A549 treated with ZK216348 at 1 μM for 4 hours (cell line): ENCODE data around the gene ARL5C. TPM values are rescaled to one million over a fixed set of nuclear protein-coding genes. Genes with fewer than 3 reads are reported as not detected.

Source experiments
- total RNA-seq: library from RNA; stranded (reverse); fragments of 200-300 nt; extraction: Qiagen RNA extraction; gene quantifications from 5 replicates; pipeline ENCODE4 v1.2.3, GENCODE V29; 2022; ENCODE audit warnings: low read depth

Gene ARL5C, protein sequence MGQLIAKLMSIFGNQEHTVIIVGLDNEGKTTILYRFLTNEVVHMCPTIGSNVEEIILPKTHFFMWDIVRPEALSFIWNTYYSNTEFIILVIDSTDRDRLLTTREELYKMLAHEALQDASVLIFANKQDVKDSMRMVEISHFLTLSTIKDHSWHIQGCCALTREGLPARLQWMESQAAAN
- total RNA-seq, result not detected in 5 replicates

DNA sequence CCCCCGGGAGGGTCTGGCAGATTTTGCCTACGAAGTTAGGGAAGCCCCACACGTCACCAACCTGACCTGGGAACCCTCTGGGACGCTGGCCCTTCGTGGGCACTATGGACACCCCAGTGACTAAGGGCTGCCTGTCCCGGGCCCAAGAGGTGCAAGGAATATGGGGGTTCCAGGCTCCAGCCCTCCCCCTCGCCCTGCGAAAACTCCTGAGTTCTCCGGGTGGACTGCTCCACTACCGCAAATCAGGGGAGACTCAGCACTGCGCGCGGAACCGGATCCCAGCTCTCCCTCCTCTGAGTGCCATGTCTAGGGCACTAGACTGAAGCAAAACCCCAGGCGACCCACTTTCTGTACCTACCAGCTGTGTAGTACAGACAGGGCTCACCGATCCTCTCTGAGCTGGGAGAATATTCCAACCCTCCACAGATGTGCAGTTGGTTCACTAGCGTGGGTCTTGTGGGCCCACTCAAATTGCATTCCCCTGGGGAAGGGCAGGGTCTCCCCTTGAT, at the start of gene ARL5C:
ARL5C (minus strand) TSS at position 321 of the 509 bp plus-strand sequence. CDS start 401 bp downstream, outside the sequence.

DNA sequence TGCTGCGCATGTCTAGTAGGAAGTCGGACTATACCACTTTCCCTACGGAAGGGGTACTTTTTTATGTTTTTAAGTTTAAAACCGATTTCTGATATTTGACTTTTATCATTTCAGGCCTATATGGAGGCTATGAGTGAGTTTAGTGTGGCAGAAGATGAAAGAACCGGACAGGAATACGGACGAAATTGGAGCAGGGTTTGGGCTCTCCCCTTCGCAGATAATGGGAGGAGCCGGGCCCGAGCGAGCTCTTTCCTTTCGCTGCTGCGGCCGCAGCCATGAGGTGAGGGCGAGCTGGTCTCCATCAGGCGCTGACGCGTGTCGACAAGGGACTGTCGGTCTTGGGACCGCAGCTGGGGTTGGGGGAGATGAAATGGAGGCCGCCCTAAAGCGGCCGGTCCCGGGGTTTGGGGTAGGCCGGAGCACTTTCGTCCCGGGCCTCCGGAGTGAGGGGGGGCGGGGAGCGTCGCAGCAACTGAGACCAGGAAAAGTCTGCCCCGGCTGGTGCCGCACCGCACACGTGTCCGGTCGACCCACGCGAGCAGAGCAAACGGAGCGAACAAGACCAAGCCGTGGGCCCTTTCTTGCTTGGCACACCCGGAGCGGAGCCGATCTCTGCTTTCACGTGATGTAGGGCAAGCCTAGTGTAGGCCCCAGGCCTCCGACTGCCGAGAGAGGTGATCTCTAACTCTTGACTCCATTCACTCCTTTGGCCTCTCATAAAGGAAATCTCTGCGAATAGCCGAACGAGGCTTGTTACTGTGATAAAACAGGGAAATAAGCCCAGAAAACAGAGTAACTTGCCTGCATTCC, 34.3 kb upstream of the ARL5C start, which contains the start of gene RPL19:
RPL19 (plus strand) TSS at position 214 of the 810 bp plus-strand sequence; CDS start at position 276, 62 bp downstream.

DNA sequence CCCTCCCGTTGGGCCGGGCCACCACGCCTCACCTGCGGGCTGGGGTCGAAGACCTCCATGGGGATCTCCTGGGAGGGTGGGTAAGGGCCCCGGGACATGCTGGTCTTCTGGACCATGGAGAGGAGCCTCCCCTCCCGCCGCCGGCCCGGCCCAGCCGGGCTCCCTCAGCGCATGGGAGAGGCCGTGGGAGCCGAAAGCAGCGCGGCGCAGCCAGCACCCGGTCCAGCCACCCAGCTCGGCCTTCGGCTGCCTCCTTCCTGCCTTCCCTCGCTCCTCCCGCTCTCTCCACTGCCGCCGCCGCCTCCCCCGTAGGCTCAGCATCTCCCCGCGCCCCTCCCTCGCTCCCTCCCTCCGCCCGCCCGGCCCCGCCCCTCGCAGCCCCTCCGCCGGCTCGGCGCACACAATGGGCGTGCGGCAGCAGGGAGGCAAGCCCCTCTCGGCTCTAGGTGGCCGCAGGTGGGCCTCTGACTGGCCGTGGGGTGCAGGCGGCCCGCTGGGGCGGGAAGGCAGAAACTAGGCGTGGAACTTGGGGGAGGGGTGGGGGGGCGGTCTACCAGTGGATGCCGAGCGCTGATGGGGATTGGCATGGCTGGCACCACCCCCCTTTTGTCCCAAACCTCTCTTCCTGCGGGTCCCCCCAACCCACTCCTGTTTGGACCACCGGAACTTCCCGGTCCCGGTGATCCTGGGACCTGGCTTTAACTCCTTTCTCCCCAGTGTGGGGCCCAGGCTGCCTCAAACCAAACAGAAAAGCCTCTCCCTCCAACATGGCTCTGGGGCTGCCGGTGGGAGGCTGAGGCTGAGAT, 31.6 kb upstream of the ARL5C start, which contains the start of gene CACNB1:
CACNB1 (minus strand) TSS at position 290 of the 806 bp plus-strand sequence; CDS start at position 116, 174 bp downstream.

DNA sequence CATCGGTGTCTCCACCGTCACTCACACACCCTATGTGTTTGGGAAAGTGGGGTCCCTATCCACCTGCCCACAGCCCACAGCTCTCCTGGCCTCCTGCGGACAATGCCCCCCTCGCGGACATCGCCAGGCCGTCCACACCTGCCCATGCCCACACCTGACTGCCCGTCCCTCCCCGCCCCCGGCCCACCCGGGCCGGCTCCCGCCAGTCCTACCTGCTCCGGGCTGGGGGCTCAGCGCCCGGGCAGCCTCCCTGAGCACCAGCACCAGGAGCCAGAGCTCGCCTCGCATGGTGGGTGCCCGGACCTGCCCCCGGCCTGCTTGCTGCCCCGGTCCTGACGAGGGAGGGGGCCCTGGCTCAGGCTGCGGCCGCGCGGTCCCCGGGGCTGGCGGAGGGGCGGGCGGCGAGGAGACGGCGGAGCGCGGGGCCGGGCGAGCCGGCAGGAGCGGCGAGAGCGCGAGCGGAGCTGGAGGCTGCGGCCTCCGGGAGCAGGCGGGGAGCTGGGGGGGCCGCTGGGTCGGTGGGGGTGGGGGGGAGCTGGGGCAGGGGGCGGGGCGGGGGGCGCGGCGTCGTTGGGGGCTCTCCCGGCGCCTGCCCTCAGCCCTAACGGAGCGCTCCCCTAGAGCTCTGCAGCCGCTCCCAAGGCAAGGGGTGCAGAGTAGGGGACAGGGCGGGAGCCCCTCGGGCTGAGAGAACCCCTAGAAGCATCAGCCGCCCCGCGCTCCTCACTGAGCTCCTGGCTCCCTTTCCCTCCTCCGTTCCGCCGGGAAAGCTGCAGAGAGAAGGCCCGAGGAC, 14.6 kb downstream of the ARL5C start, which contains the start of gene PLXDC1:
PLXDC1 (minus strand) TSS at position 488 of the 793 bp plus-strand sequence; CDS start at position 288, 200 bp downstream.

Other genes with a start within 250 kb of the ARL5C start
- not detected in 5 replicates for gene FBXO47, start 198.8 kb downstream of the ARL5C start, total RNA-seq
- 0.11 to 0.38 TPM (median 0.21 TPM) in 5 replicates for gene PLXDC1, start 14.5 kb downstream of the ARL5C start, total RNA-seq
- 4.1 to 5.9 TPM (median 5.6 TPM) in 5 replicates for gene CACNB1, start 31.5 kb upstream of the ARL5C start, total RNA-seq
- gene RPL19, start 34.1 kb upstream of the ARL5C start, total RNA-seq, result 3,885 to 4,759 TPM (median 4,023 TPM) in 5 replicates
- gene STAC2, start 59.8 kb upstream of the ARL5C start, total RNA-seq, result 0.93 to 1.5 TPM (median 1.3 TPM) in 5 replicates
- 6.9 to 9.3 TPM (median 7.4 TPM) in 5 replicates for gene FBXL20, start 235.5 kb upstream of the ARL5C start, total RNA-seq